ENCODE results near the gene DNER.

DNA sequence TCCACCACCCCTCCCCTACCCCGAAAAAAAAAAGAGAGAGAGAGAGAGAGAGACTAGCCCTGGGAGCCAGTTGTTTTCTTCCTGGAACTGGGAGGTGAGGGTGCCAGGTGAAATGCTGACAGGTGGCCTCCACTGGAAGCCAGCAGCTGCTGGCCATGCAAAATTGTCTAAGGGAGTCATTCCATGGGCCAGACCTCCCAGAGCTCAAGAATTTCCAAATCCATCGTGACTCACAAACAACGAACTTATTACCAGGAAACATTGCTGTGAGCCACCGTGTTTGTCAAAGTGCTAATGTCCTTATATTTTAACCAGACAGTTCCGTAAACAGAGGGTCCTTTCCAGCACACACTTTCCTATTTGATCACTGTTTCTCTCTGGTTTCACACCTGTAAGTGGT is 374.7 kb downstream of the DNER start:
- TF ChIP-seq, protein P1, sequence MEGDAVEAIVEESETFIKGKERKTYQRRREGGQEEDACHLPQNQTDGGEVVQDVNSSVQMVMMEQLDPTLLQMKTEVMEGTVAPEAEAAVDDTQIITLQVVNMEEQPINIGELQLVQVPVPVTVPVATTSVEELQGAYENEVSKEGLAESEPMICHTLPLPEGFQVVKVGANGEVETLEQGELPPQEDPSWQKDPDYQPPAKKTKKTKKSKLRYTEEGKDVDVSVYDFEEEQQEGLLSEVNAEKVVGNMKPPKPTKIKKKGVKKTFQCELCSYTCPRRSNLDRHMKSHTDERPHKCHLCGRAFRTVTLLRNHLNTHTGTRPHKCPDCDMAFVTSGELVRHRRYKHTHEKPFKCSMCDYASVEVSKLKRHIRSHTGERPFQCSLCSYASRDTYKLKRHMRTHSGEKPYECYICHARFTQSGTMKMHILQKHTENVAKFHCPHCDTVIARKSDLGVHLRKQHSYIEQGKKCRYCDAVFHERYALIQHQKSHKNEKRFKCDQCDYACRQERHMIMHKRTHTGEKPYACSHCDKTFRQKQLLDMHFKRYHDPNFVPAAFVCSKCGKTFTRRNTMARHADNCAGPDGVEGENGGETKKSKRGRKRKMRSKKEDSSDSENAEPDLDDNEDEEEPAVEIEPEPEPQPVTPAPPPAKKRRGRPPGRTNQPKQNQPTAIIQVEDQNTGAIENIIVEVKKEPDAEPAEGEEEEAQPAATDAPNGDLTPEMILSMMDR (IDR thresholded peaks at IDR 0.05 in 4 of 5, conservative IDR thresholded peaks at IDR 0.05 in 1 of 5) = no peak
- no peak for TF ChIP-seq POLR2A (IDR thresholded peaks at IDR 0.05)

Measured in gastrocnemius medialis (tissue), 4 donors.